GM19395 (cell line): ENCODE measurements around the gene AAGAB.
"Not testable (repeated sequence)": the region's sequence is repeated elsewhere in the genome, so short reads cannot be mapped to it uniquely, and the experiment has no call there.

ENCODE experiments used
- ATAC-seq: cut with Tn5 transposase; IDR thresholded peaks from one replicate; pipeline ENCODE4 v1.9.1; 2021; ENCODE audit warnings: mild to moderate bottlenecking, moderate library complexity; ENCODE audit not compliant: unreplicated experiment

The AAGAB gene

GRCh38 chr15:67253549-67254237 is 768 bp downstream of the AAGAB start:
- ATAC-seq = no peak

GRCh38 chr15:67253101-67253500 is 1.4 kb downstream of the AAGAB start:
- ATAC-seq = no peak

GRCh38 chr15:67251318-67251717 is 3.1 kb downstream of the AAGAB start:
- ATAC-seq = no peak

GRCh38 chr15:67249830-67250229 is 4.6 kb downstream of the AAGAB start:
- no peak for ATAC-seq

GRCh38 chr15:67248011-67248505 is 6.4 kb downstream of the AAGAB start:
- ATAC-seq = no peak

GRCh38 chr15:67246606-67247005 is 7.9 kb downstream of the AAGAB start:
- ATAC-seq = not testable (repeated sequence)

- ATAC-seq = no peak
These were observed 9.4 kb downstream of the AAGAB start for GRCh38 chr15:67244971-67245478.

- ATAC-seq = no peak
These were observed 11.8 kb downstream of the AAGAB start for GRCh38 chr15:67242708-67243111.

GRCh38 chr15:67241132-67241855 is 13.2 kb downstream of the AAGAB start:
- peak; percentile 87 for ATAC-seq

- no peak for ATAC-seq
These were observed 14.0 kb downstream of the AAGAB start for GRCh38 chr15:67240235-67241131.

- ATAC-seq = no peak
These were observed 21.9 kb downstream of the AAGAB start for GRCh38 chr15:67232591-67232990.

- no peak for ATAC-seq
These were observed 24.0 kb downstream of the AAGAB start for GRCh38 chr15:67230504-67230903.

- no peak for ATAC-seq
These were observed 26.2 kb downstream of the AAGAB start for GRCh38 chr15:67228286-67228685.

GRCh38 chr15:67227846-67228245 is 26.6 kb downstream of the AAGAB start:
- no peak for ATAC-seq

- ATAC-seq = no peak
These were observed 27.0 kb downstream of the AAGAB start for GRCh38 chr15:67227431-67227830.

GRCh38 chr15:67225336-67225735 is 29.1 kb downstream of the AAGAB start:
- ATAC-seq = no peak

GRCh38 chr15:67224889-67225288 is 29.6 kb downstream of the AAGAB start:
- ATAC-seq = no peak

GRCh38 chr15:67219288-67219687 is 35.2 kb downstream of the AAGAB start:
- no peak for ATAC-seq

- ATAC-seq = no peak
These were observed 36.0 kb downstream of the AAGAB start for GRCh38 chr15:67218428-67218827.

GRCh38 chr15:67216859-67217258 is 37.6 kb downstream of the AAGAB start:
- no peak for ATAC-seq

GRCh38 chr15:67215102-67215501 is 39.4 kb downstream of the AAGAB start:
- no peak for ATAC-seq
